ENCODE results near the gene TTLL6. TPM values are rescaled to one million over a fixed set of nuclear protein-coding genes. Genes with fewer than 3 reads are reported as not detected.
A peak's percentile ranks its signal among the peaks of the same experiment; 100 is the strongest.

The TTLL6 gene
- total and polyA plus RNA-seq, 12 donors = under 0.01 to 2.0 (median 0.44) TPM; not detected in 4

- intact Hi-C loops (cut with DNase I) = loop anchor here in 1 of 2 donors (5.0 kb wide), 1 partner anchor 218 kb away; no protein-coding TSS in a partner anchor
- 23 to 30% (median 28%) methylated on average over 7 of the region's 7 CpGs for WGBS, 4 donors
- Histone ChIP-seq H3K4me3 (no peak overlapping the region), H3K36me3 (replicated peaks in 1 of 2) (no peaks in the 10 kb centered on the region), H3K4me1 (replicated peaks in 1 of 2) (peaks cover 6 to 14% of the 10 kb centered on the region in 2 donors), H3K27ac (no peak overlapping the region), H3K9me3 (replicated peaks in 1 of 3) (no peaks in the 10 kb centered on the region), H3K27me3 (no peaks in the 10 kb centered on the region)
- peak; percentile 43 to 77 (median 65) for DNase-seq
- TF ChIP-seq, protein P1, sequence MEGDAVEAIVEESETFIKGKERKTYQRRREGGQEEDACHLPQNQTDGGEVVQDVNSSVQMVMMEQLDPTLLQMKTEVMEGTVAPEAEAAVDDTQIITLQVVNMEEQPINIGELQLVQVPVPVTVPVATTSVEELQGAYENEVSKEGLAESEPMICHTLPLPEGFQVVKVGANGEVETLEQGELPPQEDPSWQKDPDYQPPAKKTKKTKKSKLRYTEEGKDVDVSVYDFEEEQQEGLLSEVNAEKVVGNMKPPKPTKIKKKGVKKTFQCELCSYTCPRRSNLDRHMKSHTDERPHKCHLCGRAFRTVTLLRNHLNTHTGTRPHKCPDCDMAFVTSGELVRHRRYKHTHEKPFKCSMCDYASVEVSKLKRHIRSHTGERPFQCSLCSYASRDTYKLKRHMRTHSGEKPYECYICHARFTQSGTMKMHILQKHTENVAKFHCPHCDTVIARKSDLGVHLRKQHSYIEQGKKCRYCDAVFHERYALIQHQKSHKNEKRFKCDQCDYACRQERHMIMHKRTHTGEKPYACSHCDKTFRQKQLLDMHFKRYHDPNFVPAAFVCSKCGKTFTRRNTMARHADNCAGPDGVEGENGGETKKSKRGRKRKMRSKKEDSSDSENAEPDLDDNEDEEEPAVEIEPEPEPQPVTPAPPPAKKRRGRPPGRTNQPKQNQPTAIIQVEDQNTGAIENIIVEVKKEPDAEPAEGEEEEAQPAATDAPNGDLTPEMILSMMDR (IDR thresholded peaks at IDR 0.05) = peak; percentile 65 to 86 (median 81)
- no peak for TF ChIP-seq POLR2A (IDR thresholded peaks at IDR 0.05)
Measured at GRCh38 chr17:48814504-48814903, 2.5 kb downstream of the TTLL6 start.

- WGBS, 4 donors = 85 to 89% (median 87%) methylated on average over 3 of the region's 3 CpGs
Measured at GRCh38 chr17:48812001-48812400, 5.0 kb downstream of the TTLL6 start.

GRCh38 chr17:48809182-48809581 is 7.8 kb downstream of the TTLL6 start:
- H3K27ac ChIP-seq = no peak overlapping the region
- intact Hi-C loops (cut with DNase I) = loop anchor here in 1 of 2 donors (5.0 to 10.0 kb wide), 2 partner anchors 73 to 226 kb away; no protein-coding TSS in a partner anchor
- 36 to 54% (median 45%) methylated on average over 4 of the region's 4 CpGs for WGBS, 4 donors
- peaks cover 0 to 4% of the 10 kb centered on the region in 2 donors for H3K4me1 ChIP-seq (replicated peaks in 1 of 2)
- no peaks in the 10 kb centered on the region for H3K36me3 ChIP-seq (replicated peaks in 1 of 2)
- DNase-seq = no peak
- no peaks in the 10 kb centered on the region for H3K27me3 ChIP-seq
- no peak overlapping the region for H3K4me3 ChIP-seq
- no peaks in the 10 kb centered on the region for H3K9me3 ChIP-seq (replicated peaks in 1 of 3)
- no peak for TF ChIP-seq POLR2A (IDR thresholded peaks at IDR 0.05)
- TF ChIP-seq, protein P1 (IDR thresholded peaks at IDR 0.05) = no peak

More at GRCh38 chr17:48812001-48812400, 5.0 kb downstream of the TTLL6 start:
- Histone ChIP-seq H3K27me3 (no peaks in the 10 kb centered on the region), H3K4me1 (replicated peaks in 1 of 2) (peaks cover 6 to 7% of the 10 kb centered on the region in 2 donors), H3K27ac (no peak overlapping the region), H3K4me3 (no peak overlapping the region), H3K36me3 (replicated peaks in 1 of 2) (no peaks in the 10 kb centered on the region), H3K9me3 (replicated peaks in 1 of 3) (no peaks in the 10 kb centered on the region)
- intact Hi-C loops (cut with DNase I) = loop anchor here in 1 of 2 donors (2.0 to 5.0 kb wide), 2 partner anchors 67 to 220 kb away; no protein-coding TSS in a partner anchor
- TF ChIP-seq, protein P1 (IDR thresholded peaks at IDR 0.05) = no peak
- TF ChIP-seq POLR2A (IDR thresholded peaks at IDR 0.05) = no peak
- no peak for DNase-seq

- Histone ChIP-seq H3K4me3 (no peak overlapping the region), H3K36me3 (replicated peaks in 1 of 2) (no peaks in the 10 kb centered on the region), H3K9me3 (replicated peaks in 1 of 3) (no peaks in the 10 kb centered on the region), H3K27me3 (peaks cover 3% of the 10 kb centered on the region), H3K27ac (no peak overlapping the region), H3K4me1 (replicated peaks in 1 of 2) (peaks cover 0 to 9% of the 10 kb centered on the region in 2 donors)
- TF ChIP-seq, protein P1 (IDR thresholded peaks at IDR 0.05) = peak; percentile 77 to 90 (median 88)
- TF ChIP-seq POLR2A (IDR thresholded peaks at IDR 0.05) = no peak
- intact Hi-C loops (cut with DNase I) = loop anchor here in 1 of 2 donors (5.0 to 10.0 kb wide), 2 partner anchors 77 to 230 kb away; no protein-coding TSS in a partner anchor
- WGBS, 4 donors = 3 to 10% (median 5%) methylated on average over 5 to 9 of the region's 9 CpGs
- peak; percentile 33 to 81 (median 63) for DNase-seq
Measured at GRCh38 chr17:48804936-48805411, 12.1 kb downstream of the TTLL6 start.
